ENCODE data around the gene ANK2.

Gene ANK2

GRCh38 chr4:113131621-113132020, 82.2 kb downstream of the ANK2 start:
- H3K4me3 Mint-ChIP-seq: no peak overlapping the region
- H3K36me3 Mint-ChIP-seq (ENCODE audit: low read depth): no peaks in the 10 kb centered on the region
- H3K27me3 Mint-ChIP-seq (ENCODE audit: low read depth): peaks cover 4% of the 10 kb centered on the region

GRCh38 chr4:113141901-113142346, 92.5 kb downstream of the ANK2 start:
- peaks cover 12% of the 10 kb centered on the region for H3K4me1 Mint-ChIP-seq (ENCODE audit: low read depth)
- H3K4me3 Mint-ChIP-seq: no peak overlapping the region
- H3K9me3 Mint-ChIP-seq: no peaks in the 10 kb centered on the region
- no peak overlapping the region for H3K27ac Mint-ChIP-seq
- H3K27me3 Mint-ChIP-seq (ENCODE audit: low read depth): peaks cover 4% of the 10 kb centered on the region
- peaks cover 1% of the 10 kb centered on the region for H3K36me3 Mint-ChIP-seq (ENCODE audit: low read depth)

More at GRCh38 chr4:113131621-113132020, 82.2 kb downstream of the ANK2 start:
- H3K4me1 Mint-ChIP-seq (ENCODE audit: low read depth): no peaks in the 10 kb centered on the region
- H3K27ac Mint-ChIP-seq: no peak overlapping the region
- H3K9me3 Mint-ChIP-seq: no peaks in the 10 kb centered on the region

- Mint-ChIP-seq H3K27me3 (ENCODE audit: low read depth) (peaks cover 4% of the 10 kb centered on the region), H3K4me1 (ENCODE audit: low read depth) (peaks cover 14% of the 10 kb centered on the region), H3K4me3 (no peak overlapping the region), H3K36me3 (ENCODE audit: low read depth) (peaks cover 3% of the 10 kb centered on the region), H3K27ac (no peak overlapping the region), H3K9me3 (no peaks in the 10 kb centered on the region)
Measured at GRCh38 chr4:113142351-113142750, 92.9 kb downstream of the ANK2 start.

- Mint-ChIP-seq H3K4me1 (ENCODE audit: low read depth) (peaks cover 14% of the 10 kb centered on the region), H3K9me3 (no peaks in the 10 kb centered on the region), H3K36me3 (ENCODE audit: low read depth) (peaks cover 3% of the 10 kb centered on the region), H3K27me3 (ENCODE audit: low read depth) (no peaks in the 10 kb centered on the region), H3K4me3 (no peak overlapping the region), H3K27ac (no peak overlapping the region)
Measured at GRCh38 chr4:113144091-113144490, 94.6 kb downstream of the ANK2 start.

GRCh38 chr4:113145147-113145518, 95.7 kb downstream of the ANK2 start:
- peaks cover 3% of the 10 kb centered on the region for H3K36me3 Mint-ChIP-seq (ENCODE audit: low read depth)
- H3K9me3 Mint-ChIP-seq: no peaks in the 10 kb centered on the region
- H3K4me3 Mint-ChIP-seq: no peak overlapping the region
- H3K4me1 Mint-ChIP-seq (ENCODE audit: low read depth): peaks cover 14% of the 10 kb centered on the region
- H3K27ac Mint-ChIP-seq: no peak overlapping the region
- H3K27me3 Mint-ChIP-seq (ENCODE audit: low read depth): no peaks in the 10 kb centered on the region

- H3K36me3 Mint-ChIP-seq (ENCODE audit: low read depth): peaks cover 3% of the 10 kb centered on the region
- H3K27me3 Mint-ChIP-seq (ENCODE audit: low read depth): no peaks in the 10 kb centered on the region
- peaks cover 14% of the 10 kb centered on the region for H3K4me1 Mint-ChIP-seq (ENCODE audit: low read depth)
- H3K4me3 Mint-ChIP-seq: no peak overlapping the region
- no peaks in the 10 kb centered on the region for H3K9me3 Mint-ChIP-seq
- H3K27ac Mint-ChIP-seq: peak overlapping the region; percentile 1
Measured at GRCh38 chr4:113145519-113146291, 96.3 kb downstream of the ANK2 start.

GRCh38 chr4:113146876-113147358, 97.5 kb downstream of the ANK2 start:
- Mint-ChIP-seq H3K27me3 (ENCODE audit: low read depth) (no peaks in the 10 kb centered on the region), H3K36me3 (ENCODE audit: low read depth) (peaks cover 3% of the 10 kb centered on the region), H3K27ac (peak overlapping the region; percentile 81), H3K4me1 (ENCODE audit: low read depth) (peaks cover 14% of the 10 kb centered on the region), H3K9me3 (no peaks in the 10 kb centered on the region), H3K4me3 (peak overlapping the region; percentile 70)

- Mint-ChIP-seq H3K27ac (no peak overlapping the region), H3K36me3 (ENCODE audit: low read depth) (peaks cover 3% of the 10 kb centered on the region), H3K9me3 (no peaks in the 10 kb centered on the region), H3K4me3 (no peak overlapping the region), H3K4me1 (ENCODE audit: low read depth) (peaks cover 14% of the 10 kb centered on the region), H3K27me3 (ENCODE audit: low read depth) (no peaks in the 10 kb centered on the region)
Measured at GRCh38 chr4:113147498-113148111, 98.2 kb downstream of the ANK2 start.

GRCh38 chr4:113148925-113149324, 99.5 kb downstream of the ANK2 start:
- Mint-ChIP-seq H3K36me3 (ENCODE audit: low read depth) (peaks cover 3% of the 10 kb centered on the region), H3K27ac (no peak overlapping the region), H3K4me1 (ENCODE audit: low read depth) (peaks cover 14% of the 10 kb centered on the region), H3K4me3 (no peak overlapping the region), H3K9me3 (no peaks in the 10 kb centered on the region), H3K27me3 (ENCODE audit: low read depth) (no peaks in the 10 kb centered on the region)

GRCh38 chr4:113153529-113154101, 104.2 kb downstream of the ANK2 start:
- H3K4me3 Mint-ChIP-seq: no peak overlapping the region
- H3K36me3 Mint-ChIP-seq (ENCODE audit: low read depth): no peaks in the 10 kb centered on the region
- no peaks in the 10 kb centered on the region for H3K4me1 Mint-ChIP-seq (ENCODE audit: low read depth)
- no peaks in the 10 kb centered on the region for H3K27me3 Mint-ChIP-seq (ENCODE audit: low read depth)
- no peaks in the 10 kb centered on the region for H3K9me3 Mint-ChIP-seq
- no peak overlapping the region for H3K27ac Mint-ChIP-seq

GRCh38 chr4:113154281-113154680, 104.8 kb downstream of the ANK2 start:
- Mint-ChIP-seq H3K36me3 (ENCODE audit: low read depth) (no peaks in the 10 kb centered on the region), H3K27me3 (ENCODE audit: low read depth) (no peaks in the 10 kb centered on the region), H3K4me1 (ENCODE audit: low read depth) (no peaks in the 10 kb centered on the region), H3K27ac (no peak overlapping the region), H3K9me3 (no peaks in the 10 kb centered on the region), H3K4me3 (no peak overlapping the region)

GRCh38 chr4:113157086-113157857, 107.8 kb downstream of the ANK2 start:
- Mint-ChIP-seq H3K9me3 (no peaks in the 10 kb centered on the region), H3K27me3 (ENCODE audit: low read depth) (no peaks in the 10 kb centered on the region), H3K36me3 (ENCODE audit: low read depth) (no peaks in the 10 kb centered on the region)

GRCh38 chr4:113159942-113160545, 110.6 kb downstream of the ANK2 start:
- Mint-ChIP-seq H3K4me1 (ENCODE audit: low read depth) (no peaks in the 10 kb centered on the region), H3K27me3 (ENCODE audit: low read depth) (no peaks in the 10 kb centered on the region), H3K36me3 (ENCODE audit: low read depth) (no peaks in the 10 kb centered on the region), H3K9me3 (no peaks in the 10 kb centered on the region), H3K27ac (no peak overlapping the region), H3K4me3 (no peak overlapping the region)

More at GRCh38 chr4:113157086-113157857, 107.8 kb downstream of the ANK2 start:
- Mint-ChIP-seq H3K4me1 (ENCODE audit: low read depth) (no peaks in the 10 kb centered on the region), H3K27ac (no peak overlapping the region), H3K4me3 (no peak overlapping the region)

GRCh38 chr4:113160548-113160947, 111.1 kb downstream of the ANK2 start:
- H3K4me1 Mint-ChIP-seq (ENCODE audit: low read depth): no peaks in the 10 kb centered on the region
- no peak overlapping the region for H3K4me3 Mint-ChIP-seq
- H3K27me3 Mint-ChIP-seq (ENCODE audit: low read depth): no peaks in the 10 kb centered on the region
- no peaks in the 10 kb centered on the region for H3K9me3 Mint-ChIP-seq
- no peaks in the 10 kb centered on the region for H3K36me3 Mint-ChIP-seq (ENCODE audit: low read depth)
- H3K27ac Mint-ChIP-seq: no peak overlapping the region
